ENCODE measurements around the gene MYPN.

- TF ChIP-seq MAFK (IDR thresholded peaks at IDR 0.05; ENCODE audit: partially characterized antibody) (peak; percentile 82), CEBPB (IDR thresholded peaks at IDR 0.05) (peak; percentile 75 to 94; a peak in 3 of 4 replicates), SMC3 (IDR thresholded peaks at IDR 0.05) (peak; percentile 59), CTCF (IDR thresholded peaks at IDR 0.05) (no peak), JUN (IDR thresholded peaks at IDR 0.05) (peak; percentile 97 to 99), CBX2 (IDR thresholded peaks at IDR 0.05; ENCODE audit: borderline replicate concordance, low read depth) (no peak), REST (IDR thresholded peaks at IDR 0.05) (no peak)
- TF ChIP-seq, protein P1, sequence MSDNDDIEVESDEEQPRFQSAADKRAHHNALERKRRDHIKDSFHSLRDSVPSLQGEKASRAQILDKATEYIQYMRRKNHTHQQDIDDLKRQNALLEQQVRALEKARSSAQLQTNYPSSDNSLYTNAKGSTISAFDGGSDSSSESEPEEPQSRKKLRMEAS (IDR thresholded peaks at IDR 0.05) = peak; percentile 96
These were observed 44.4 kb downstream of the MYPN start for GRCh38 chr10:68153473-68154210.
